CD8-positive, alpha-beta memory T cell (primary cell): ENCODE data around the gene TBX1. TPM values are rescaled to one million over a fixed set of nuclear protein-coding genes. Genes with fewer than 3 reads are reported as not detected.
A peak's percentile ranks its signal among the peaks of the same experiment; 100 is the strongest.
"Not testable (repeated sequence)": the region's sequence is repeated elsewhere in the genome, so short reads cannot be mapped to it uniquely, and the experiment has no call there.

Source experiments
- CTCF ChIA-PET: fragments of 350-600 bp; sonication (Branson Sonifier 250); formaldehyde crosslinking; loops from one replicate; lab custom pipeline; 2021; ENCODE audit warnings: antibody characterized with exemption; lab: Charles Lee
- POLR2A ChIA-PET: fragments of 350-600 bp; sonication (Branson Sonifier 250); formaldehyde crosslinking; loops from one replicate; lab custom pipeline; 2021; ENCODE audit warnings: antibody characterized with exemption; lab: Charles Lee
- DNase-seq, 5 donors: peaks; one replicate each; pipeline versions ENCODE4 v3.0.0 to v3.0.0-alpha.2; 2020 to 2022; ENCODE audit warnings: mixed read lengths in 1 of 5
- H3K27ac ChIP-seq: one replicate; pipeline ENCODE4 v1.7.0; 2013; ENCODE audit warnings: low read depth, mild to moderate bottlenecking, low read length, moderate library complexity
- H3K27me3 ChIP-seq: 2 replicates; pipeline ENCODE4 v1.7.0; 2013; ENCODE audit warnings: low read length, mild to moderate bottlenecking; ENCODE audit not compliant: insufficient read depth, poor library complexity, severe bottlenecking
- H3K36me3 ChIP-seq: 2 replicates; pipeline ENCODE4 v1.7.0; 2013; ENCODE audit warnings: mild to moderate bottlenecking, low read length, moderate library complexity; ENCODE audit not compliant: insufficient read depth
- H3K4me1 ChIP-seq: 2 replicates; pipeline ENCODE4 v1.7.0; 2013; ENCODE audit warnings: mild to moderate bottlenecking, low read length, moderate library complexity; ENCODE audit not compliant: insufficient read depth
- H3K4me3 ChIP-seq: 2 replicates; pipeline ENCODE4 v1.7.0; 2013; ENCODE audit warnings: mild to moderate bottlenecking, low read length
- H3K9me3 ChIP-seq: 2 replicates; pipeline ENCODE4 v1.7.0; 2013; ENCODE audit warnings: mild to moderate bottlenecking, low read length
- H3K27ac Mint-ChIP-seq, 8 donors: one replicate each; pipeline ENCODE4 v1.8.0; 2020 to 2021; ENCODE audit warnings: mixed read lengths in 8 of 8, mild to moderate bottlenecking in 6 of 8, inconsistent platforms in 3 of 8, moderate library complexity in 3 of 8
- H3K27me3 Mint-ChIP-seq, 2 donors: one replicate each; pipeline ENCODE4 v1.8.0; 2020 to 2021; ENCODE audit warnings: mixed read lengths in 2 of 2, mild to moderate bottlenecking in 1 of 2, moderate library complexity in 1 of 2
- H3K36me3 Mint-ChIP-seq, 3 donors: one replicate each; pipeline ENCODE4 v1.8.0; 2020 to 2021; ENCODE audit warnings: mixed read lengths in 3 of 3, inconsistent platforms in 1 of 3, mild to moderate bottlenecking in 1 of 3
- H3K4me1 Mint-ChIP-seq, 3 donors: one replicate each; pipeline ENCODE4 v1.8.0; 2020 to 2021; ENCODE audit warnings: mixed read lengths in 3 of 3, inconsistent platforms in 1 of 3, mild to moderate bottlenecking in 1 of 3
- H3K4me3 Mint-ChIP-seq, 7 donors: one replicate each; pipeline ENCODE4 v1.8.0; 2020 to 2021; ENCODE audit warnings: mixed read lengths in 7 of 7, mild to moderate bottlenecking in 6 of 7, moderate library complexity in 4 of 7, inconsistent platforms in 2 of 7
- H3K9me3 Mint-ChIP-seq, 5 donors: one replicate each; pipeline ENCODE4 v1.8.0; 2020 to 2022; ENCODE audit warnings: mixed read lengths in 5 of 5, mild to moderate bottlenecking in 3 of 5, moderate library complexity in 2 of 5, inconsistent platforms in 1 of 5
- polyA plus RNA-seq: library from polyadenylated mRNA; unstranded; fragments of 300-500 nt; fragmentation: Illumina TruSeq; gene quantifications from one replicate; pipeline ENCODE4 v1.2.3, GENCODE V29; 2021
- total RNA-seq, 2 experiments: library from RNA; stranded (reverse); gene quantifications; one replicate each; pipeline ENCODE4 v1.2.3, GENCODE V29; 2021

Gene TBX1
- total and polyA plus RNA-seq, 3 experiments from 2014 or later = not detected

DNA sequence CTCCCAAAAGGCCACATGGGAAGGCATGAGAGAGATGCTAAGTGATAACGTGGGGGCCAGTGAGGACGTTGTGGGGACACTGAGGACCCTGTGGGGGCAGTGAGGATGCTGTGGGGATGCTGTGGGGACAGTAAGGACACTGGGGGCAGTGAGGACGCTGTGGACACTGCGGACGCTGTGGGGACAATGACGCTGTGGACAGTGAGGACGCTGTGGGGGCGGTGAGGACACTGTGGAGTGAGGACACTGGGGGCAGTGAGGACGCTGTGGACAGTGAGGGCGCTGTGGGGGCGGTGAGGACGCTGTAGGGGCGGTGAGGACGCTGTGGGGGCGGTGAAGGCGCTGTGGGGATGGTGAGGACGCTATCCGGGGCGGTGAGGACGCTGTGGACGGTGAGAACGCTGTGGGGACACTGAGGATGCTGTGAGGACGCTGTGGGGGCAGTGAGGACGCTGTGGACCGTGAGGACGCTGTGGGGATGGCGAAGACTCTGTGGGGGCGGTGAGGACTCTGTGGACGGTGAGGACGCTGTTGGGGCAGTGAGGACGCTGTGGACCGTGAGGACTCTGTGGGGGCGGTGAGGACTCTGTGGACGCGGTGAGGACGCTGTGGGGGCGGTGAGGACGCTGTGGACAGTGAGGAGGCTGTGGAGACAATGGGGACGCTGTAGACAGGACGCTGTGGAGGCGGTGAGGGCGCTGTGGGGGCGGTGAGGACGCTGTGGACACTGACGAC lies 35.5 kb upstream of the TBX1 start:
- peaks cover 11 to 36% of the 10 kb centered on the region in 2 donors for H3K27me3 Mint-ChIP-seq
- H3K9me3 Mint-ChIP-seq = no peaks in the 10 kb centered on the region
- Histone ChIP-seq H3K4me3 (no peak overlapping the region), H3K4me1 (peaks cover 7% of the 10 kb centered on the region), H3K27me3 (peaks cover 9% of the 10 kb centered on the region), H3K27ac (no peak overlapping the region), H3K36me3 (peaks cover under 1% of the 10 kb centered on the region), H3K9me3 (no peaks in the 10 kb centered on the region)
- ChIA-PET CTCF (no interaction called here), POLR2A (no interaction called here)
- H3K4me3 Mint-ChIP-seq = peak overlapping the region in 2 of 7 donors; percentile 50 to 58
- peaks cover 4 to 15% (median 8%) of the 10 kb centered on the region in 3 donors for H3K4me1 Mint-ChIP-seq
- H3K36me3 Mint-ChIP-seq = no peaks in the 10 kb centered on the region
- no peak overlapping the region for H3K27ac Mint-ChIP-seq
- no peak for DNase-seq

DNA sequence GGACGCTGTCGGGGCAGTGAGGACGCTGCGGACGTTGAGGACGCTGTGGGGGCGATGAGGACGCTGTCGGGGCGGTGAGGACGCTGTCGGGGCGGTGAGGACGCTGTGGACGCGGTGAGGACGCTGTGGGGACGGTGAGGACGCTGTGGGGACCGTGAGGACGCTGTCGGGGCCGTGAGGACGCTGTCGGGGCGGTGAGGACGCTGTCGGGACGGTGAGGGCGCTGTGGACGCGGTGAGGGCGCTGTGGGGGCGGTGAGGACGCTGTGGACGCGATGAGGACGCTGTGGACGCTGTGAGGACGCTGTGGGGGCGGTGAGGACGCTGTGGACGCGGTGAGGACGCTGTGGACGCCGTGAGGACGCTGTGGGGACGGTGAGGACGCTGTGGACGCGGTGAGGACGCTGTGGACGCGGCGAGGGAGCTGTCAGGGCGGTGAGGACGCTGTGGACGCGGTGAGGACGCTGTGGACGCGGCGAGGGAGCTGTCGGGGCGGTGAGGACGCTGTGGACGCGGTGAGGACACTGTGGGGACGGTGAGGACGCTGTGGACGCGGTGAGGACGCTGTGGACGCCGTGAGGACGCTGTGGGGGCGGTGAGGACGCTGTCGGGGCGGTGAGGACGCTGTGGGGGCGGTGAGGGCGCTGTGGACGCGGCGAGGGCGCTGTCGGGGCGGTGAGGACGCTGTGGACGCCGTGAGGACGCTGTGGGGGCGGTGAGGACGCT lies 34.4 kb upstream of the TBX1 start:
- H3K36me3 Mint-ChIP-seq, H3K4me3 ChIP-seq, H3K9me3 ChIP-seq, POLR2A ChIA-PET, H3K27ac ChIP-seq, DNase-seq, H3K27me3 ChIP-seq, CTCF ChIA-PET, H3K36me3 ChIP-seq, H3K9me3 Mint-ChIP-seq: not testable (repeated sequence)
- peaks cover 16% of the 10 kb centered on the region for H3K4me1 ChIP-seq
- H3K27me3 Mint-ChIP-seq = peaks cover 6 to 29% of the 10 kb centered on the region in 2 donors
- peaks cover 4 to 19% (median 9%) of the 10 kb centered on the region in 3 donors for H3K4me1 Mint-ChIP-seq
- H3K4me3 Mint-ChIP-seq = peak overlapping the region in 1 of 7 donors; percentile 15
- H3K27ac Mint-ChIP-seq = peak overlapping the region in 1 of 8 donors; percentile 71

DNA sequence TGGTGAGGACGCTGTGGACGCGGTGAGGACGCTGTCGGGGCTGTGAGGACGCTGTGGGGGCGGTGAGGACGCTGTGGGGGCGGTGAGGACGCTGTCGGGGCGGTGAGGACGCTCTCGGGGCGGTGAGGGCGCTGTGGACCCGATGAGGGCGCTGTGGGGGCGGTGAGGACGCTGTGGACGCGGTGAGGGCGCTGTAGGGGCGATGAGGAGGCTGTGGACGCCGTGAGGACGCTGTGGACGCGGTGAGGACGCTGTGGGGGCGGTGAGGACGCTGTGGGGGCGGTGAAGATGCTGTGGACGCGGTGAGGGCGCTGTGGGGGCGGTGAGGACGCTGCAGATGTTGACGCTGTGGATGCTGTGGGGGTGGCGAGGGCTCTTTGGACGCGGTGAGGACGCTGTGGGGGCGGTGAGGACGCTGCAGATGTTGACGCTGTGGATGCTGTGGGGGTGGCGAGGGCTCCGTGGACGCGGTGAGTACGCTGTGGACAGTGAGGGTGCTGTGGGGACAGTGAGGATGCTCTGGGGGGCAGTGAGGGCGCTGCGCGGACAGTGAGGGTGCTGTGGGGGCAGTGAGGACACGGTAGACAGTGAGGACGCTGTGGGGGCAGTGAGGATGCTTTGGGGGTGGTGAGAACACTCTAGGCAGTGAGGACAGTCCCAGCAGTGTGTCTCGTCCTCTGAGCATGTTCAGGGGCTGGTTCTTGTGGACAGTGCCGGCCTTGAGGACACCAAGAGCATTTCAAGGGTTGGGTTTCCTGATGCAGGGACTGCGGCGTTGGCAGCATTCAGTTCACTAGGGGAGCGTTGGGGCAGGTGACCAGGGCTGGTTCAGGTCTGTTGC lies 33.0 kb upstream of the TBX1 start:
- peaks cover 9% of the 10 kb centered on the region for H3K27me3 ChIP-seq
- H3K9me3 ChIP-seq = no peaks in the 10 kb centered on the region
- H3K27ac ChIP-seq = no peak overlapping the region
- H3K27me3 Mint-ChIP-seq = peaks cover 6 to 22% of the 10 kb centered on the region in 2 donors
- H3K4me3 ChIP-seq = no peak overlapping the region
- H3K9me3 Mint-ChIP-seq = no peaks in the 10 kb centered on the region
- no peak for DNase-seq
- no peaks in the 10 kb centered on the region for H3K36me3 ChIP-seq
- no peak overlapping the region for H3K4me3 Mint-ChIP-seq
- ChIA-PET CTCF (interaction anchor here (6.5 kb wide), 1 partner anchor 185 kb away, joined by 111 read pairs; no protein-coding TSS in a partner anchor), POLR2A (no interaction called here)
- H3K36me3 Mint-ChIP-seq = no peaks in the 10 kb centered on the region
- H3K4me1 Mint-ChIP-seq = peaks cover 4 to 19% (median 9%) of the 10 kb centered on the region in 3 donors
- H3K27ac Mint-ChIP-seq = no peak overlapping the region
- peaks cover 16% of the 10 kb centered on the region for H3K4me1 ChIP-seq

DNA sequence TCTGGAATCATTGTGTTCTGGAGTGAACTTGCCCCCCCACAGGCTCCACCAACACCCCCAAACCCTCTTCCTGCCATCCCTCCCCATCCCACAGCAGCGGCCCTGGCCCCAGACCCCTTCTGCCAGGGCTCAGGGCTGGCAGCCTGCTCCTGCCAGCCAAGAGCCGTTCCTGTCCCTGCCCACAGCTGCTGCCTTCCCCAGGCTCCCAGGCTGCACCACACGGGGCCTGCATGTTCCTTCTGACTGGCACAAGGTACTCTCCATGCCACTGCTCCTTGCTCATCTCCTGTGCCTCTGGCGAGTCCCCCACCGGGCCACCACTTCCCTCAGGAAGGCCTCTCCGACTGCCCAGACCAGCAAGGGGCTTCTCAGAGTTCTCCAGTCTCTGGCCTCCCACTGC lies 32.3 kb upstream of the TBX1 start:
- Mint-ChIP-seq H3K27me3 (peaks cover 6 to 15% of the 10 kb centered on the region in 2 donors), H3K36me3 (no peaks in the 10 kb centered on the region), H3K4me1 (peaks cover under 1 to 15% (median 6%) of the 10 kb centered on the region in 3 donors), H3K4me3 (no peak overlapping the region), H3K27ac (no peak overlapping the region), H3K9me3 (no peaks in the 10 kb centered on the region)
- Histone ChIP-seq H3K4me1 (peaks cover 9% of the 10 kb centered on the region), H3K4me3 (no peak overlapping the region), H3K27me3 (peaks cover 9% of the 10 kb centered on the region), H3K36me3 (no peaks in the 10 kb centered on the region), H3K9me3 (no peaks in the 10 kb centered on the region), H3K27ac (no peak overlapping the region)
- DNase-seq = no peak
- ChIA-PET POLR2A (no interaction called here), CTCF (interaction anchor here (6.5 kb wide), 1 partner anchor 184 kb away, joined by 111 read pairs; no protein-coding TSS in a partner anchor)

DNA sequence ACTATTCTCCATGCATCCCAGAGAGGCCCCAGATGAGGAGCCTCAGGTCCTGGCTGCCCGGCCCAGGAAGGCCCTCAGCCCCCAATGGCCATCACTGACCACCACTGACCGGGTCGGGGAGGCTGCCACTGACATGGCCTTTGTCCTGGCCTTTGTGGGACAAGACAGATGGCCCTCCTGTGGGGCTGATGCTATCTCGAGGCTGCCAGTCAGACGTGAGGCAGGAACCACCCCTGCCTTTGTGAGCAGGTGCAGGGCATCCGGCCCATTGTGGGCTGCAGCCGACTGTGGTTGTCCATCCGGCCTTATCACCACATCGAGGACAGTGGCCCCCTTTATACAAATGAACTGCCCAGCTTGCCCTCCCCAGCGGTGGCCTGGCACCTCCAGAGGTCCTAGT lies 31.7 kb upstream of the TBX1 start:
- peaks cover 0 to 11% (median 4%) of the 10 kb centered on the region in 3 donors for H3K4me1 Mint-ChIP-seq
- H3K27me3 Mint-ChIP-seq = peaks cover 6 to 14% of the 10 kb centered on the region in 2 donors
- no peak overlapping the region for H3K27ac ChIP-seq
- H3K36me3 ChIP-seq = no peaks in the 10 kb centered on the region
- no peaks in the 10 kb centered on the region for H3K9me3 Mint-ChIP-seq
- H3K27ac Mint-ChIP-seq = no peak overlapping the region
- no peaks in the 10 kb centered on the region for H3K36me3 Mint-ChIP-seq
- no peak overlapping the region for H3K4me3 Mint-ChIP-seq
- ChIA-PET POLR2A (no interaction called here), CTCF (interaction anchor here (2.2 to 6.5 kb wide), 2 partner anchors 175 to 183 kb away, joined by 35 to 111 read pairs; no protein-coding TSS in a partner anchor)
- peaks cover 9% of the 10 kb centered on the region for H3K27me3 ChIP-seq
- H3K9me3 ChIP-seq = no peaks in the 10 kb centered on the region
- peaks cover 9% of the 10 kb centered on the region for H3K4me1 ChIP-seq
- no peak for DNase-seq
- H3K4me3 ChIP-seq = no peak overlapping the region

DNA sequence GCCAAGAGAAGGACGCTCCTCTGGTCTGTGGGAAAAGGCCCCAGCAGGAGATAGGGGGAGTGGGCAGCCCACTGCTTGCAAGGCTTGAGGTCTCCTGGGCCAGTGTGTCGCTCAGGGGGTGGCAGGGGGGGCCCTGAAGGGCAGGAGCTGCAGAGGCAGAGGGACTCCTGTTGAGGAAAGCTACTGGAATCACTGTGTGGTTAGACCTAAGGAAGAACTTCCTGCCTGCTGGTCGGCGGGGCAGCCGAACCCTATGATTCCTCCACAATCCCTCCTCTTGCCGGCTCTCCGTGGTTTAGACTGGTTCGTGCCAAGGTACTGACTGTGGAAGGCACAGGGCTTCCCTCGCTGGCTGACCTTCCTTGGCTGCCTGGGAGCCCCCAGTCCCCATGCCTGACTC lies 31.1 kb upstream of the TBX1 start:
- H3K36me3 Mint-ChIP-seq = no peaks in the 10 kb centered on the region
- no peak overlapping the region for H3K27ac ChIP-seq
- POLR2A ChIA-PET = no interaction called here

DNA sequence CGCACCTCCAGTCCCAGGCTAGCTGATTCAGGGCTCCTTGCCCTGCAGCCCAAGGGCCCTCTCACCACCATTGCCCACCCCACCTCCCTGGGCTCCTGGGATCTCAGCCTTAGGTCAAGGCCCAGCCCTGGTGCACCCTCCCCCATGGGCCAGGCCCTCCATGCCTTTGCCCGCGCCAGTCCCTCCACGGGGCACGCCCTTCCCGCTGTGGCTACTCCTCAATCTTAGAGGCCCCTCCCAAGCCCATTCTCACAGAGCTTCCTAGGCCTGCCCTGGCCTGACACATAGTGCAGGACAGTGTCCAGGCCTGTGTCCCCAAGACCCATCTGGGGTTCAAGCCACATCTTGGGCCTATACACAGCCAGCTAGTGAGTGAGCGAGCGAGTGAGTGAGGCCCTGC lies 30.4 kb upstream of the TBX1 start:
- ChIA-PET CTCF (interaction anchor here (0.6 to 6.5 kb wide), 33 partner anchors 10 to 399 kb away, joined by 3 to 111 read pairs (median 4); no protein-coding TSS in a partner anchor), POLR2A (interaction anchor here (1.2 kb wide), 1 partner anchor 180 kb away, joined by 4 read pairs; no protein-coding TSS in a partner anchor)
- Mint-ChIP-seq H3K36me3 (no peaks in the 10 kb centered on the region), H3K27ac (peak overlapping the region in 1 of 8 donors; percentile 79), H3K9me3 (no peaks in the 10 kb centered on the region), H3K4me1 (peaks cover 0 to 4% (median 2%) of the 10 kb centered on the region in 3 donors), H3K4me3 (peak overlapping the region in 1 of 7 donors; percentile 23), H3K27me3 (peaks cover 5 to 6% of the 10 kb centered on the region in 2 donors)
- Histone ChIP-seq H3K4me3 (no peak overlapping the region), H3K9me3 (no peaks in the 10 kb centered on the region), H3K27me3 (no peaks in the 10 kb centered on the region), H3K4me1 (peaks cover 9% of the 10 kb centered on the region), H3K27ac (peak overlapping the region; percentile 38), H3K36me3 (no peaks in the 10 kb centered on the region)
- no peak for DNase-seq

More for the DNA sequence above, 31.1 kb upstream of the TBX1 start:
- no peak overlapping the region for H3K4me3 ChIP-seq
- H3K9me3 Mint-ChIP-seq = no peaks in the 10 kb centered on the region
- H3K27ac Mint-ChIP-seq = no peak overlapping the region
- no peak overlapping the region for H3K4me3 Mint-ChIP-seq
- DNase-seq = no peak
- peaks cover 6 to 13% of the 10 kb centered on the region in 2 donors for H3K27me3 Mint-ChIP-seq
- CTCF ChIA-PET = interaction anchor here (1.2 to 6.5 kb wide), 8 partner anchors 13 to 211 kb away, joined by 4 to 111 read pairs (median 12); no protein-coding TSS in a partner anchor
- peaks cover 0 to 10% (median 3%) of the 10 kb centered on the region in 3 donors for H3K4me1 Mint-ChIP-seq
- no peaks in the 10 kb centered on the region for H3K36me3 ChIP-seq
- H3K4me1 ChIP-seq = peaks cover 9% of the 10 kb centered on the region
- no peaks in the 10 kb centered on the region for H3K9me3 ChIP-seq
- peaks cover 5% of the 10 kb centered on the region for H3K27me3 ChIP-seq
